Ascending aorta (tissue), 2 donors: ENCODE measurements around the gene NUDT3. TPM values are rescaled to one million over a fixed set of nuclear protein-coding genes. Genes with fewer than 3 reads are reported as not detected.
"Not testable (repeated sequence)": the region's sequence is repeated elsewhere in the genome, so short reads cannot be mapped to it uniquely, and the experiment has no call there.

Source experiments
- DNase-seq, 2 donors: peaks; one replicate each; pipeline ENCODE4 v3.0.0-alpha.2; 2019; ENCODE audit warnings: low spot score in 2 of 2
- H3K27ac ChIP-seq, 2 donors: fragments of 200-600 bp; sonication (generic); one replicate each; pipeline ENCODE4 v1.5.1; 2016 to 2017; ENCODE audit warnings: mild to moderate bottlenecking in 1 of 2
- H3K27me3 ChIP-seq: fragments of 200-600 bp; sonication (generic); one replicate; pipeline ENCODE4 v1.5.1; 2017
- H3K36me3 ChIP-seq, 2 donors: fragments of 200-600 bp; sonication (generic); one replicate each; pipeline ENCODE4 v1.5.1; 2016
- H3K4me1 ChIP-seq, 2 donors: fragments of 200-600 bp; sonication (generic); one replicate each; pipeline ENCODE4 v1.5.1; 2016 to 2017; ENCODE audit warnings: mild to moderate bottlenecking in 1 of 2
- H3K4me3 ChIP-seq, 2 donors: fragments of 200-600 bp; sonication (generic); one replicate each; pipeline ENCODE4 v1.5.1; 2016 to 2017; ENCODE audit warnings: mild to moderate bottlenecking in 1 of 2
- H3K9me3 ChIP-seq, 2 donors: fragments of 200-600 bp; sonication (generic); one replicate each; pipeline ENCODE4 v1.5.1; 2016
- intact Hi-C: fragments of 100-400 bp; cut with DNase I; formaldehyde crosslinking; loops from one replicate; pipeline ENCODE4 v1.15.1; 2023
- total RNA-seq: library from RNA; depleted of rRNA; stranded (reverse); fragments of >200 nt; gene quantifications from one replicate; pipeline ENCODE4 v1.1.0, GENCODE V29; 2016
- TF ChIP-seq, protein P1 (sequence below), 3 experiments: fragments of 200-600 bp in 2 of 3; fragments of 450-650 bp in 1 of 3; sonication (generic) in 2 of 3; IDR thresholded peaks; one replicate each; pipeline ENCODE4 v1.5.1; 2016 to 2019; ENCODE audit warnings: antibody characterized with exemption in 3 of 3, mild to moderate bottlenecking in 1 of 3, moderate library complexity in 1 of 3

Gene NUDT3
- total RNA-seq, 1 donor from 2014 or later, result 18.8 TPM

DNA sequence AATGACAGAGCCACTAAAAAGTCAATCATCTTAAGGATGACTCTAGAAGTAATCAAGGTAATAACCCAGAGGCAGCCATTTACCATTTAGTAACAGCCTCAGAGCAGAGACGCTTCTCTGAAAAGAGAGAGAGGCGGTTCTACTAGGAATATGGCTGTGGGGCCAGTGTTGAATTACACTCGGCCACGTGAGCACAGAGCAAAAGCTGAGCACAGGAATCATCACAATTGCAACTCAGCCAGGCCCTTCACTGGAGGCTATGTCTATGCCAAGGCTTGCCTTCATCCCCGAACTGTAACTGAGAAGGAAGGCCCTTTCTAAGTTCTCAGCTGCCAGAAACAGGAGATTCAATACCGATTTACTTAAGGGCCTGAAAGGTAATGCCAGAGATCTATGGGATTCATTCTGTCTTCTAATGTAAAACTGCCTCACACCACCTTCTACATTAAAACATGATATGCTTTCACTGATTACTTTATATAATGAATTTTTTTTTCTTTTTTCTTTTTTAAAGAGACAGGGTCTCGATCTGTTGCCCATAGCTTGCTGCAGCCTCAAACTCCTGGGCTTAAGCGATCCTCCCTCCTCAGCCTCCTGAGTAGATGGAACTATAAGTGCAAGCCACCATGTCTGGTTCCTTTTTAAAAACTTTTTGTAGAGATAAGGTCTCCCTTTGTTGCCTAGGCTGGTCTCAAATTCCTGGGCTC is 67.6 kb downstream of the NUDT3 start:
- no peaks in the 10 kb centered on the region for H3K9me3 ChIP-seq
- peaks cover 0 to 6% of the 10 kb centered on the region in 2 donors for H3K4me1 ChIP-seq
- no peak overlapping the region for H3K4me3 ChIP-seq
- peak overlapping the region; percentile 37 to 48 for H3K27ac ChIP-seq
- no peaks in the 10 kb centered on the region for H3K36me3 ChIP-seq
- TF ChIP-seq, protein P1, sequence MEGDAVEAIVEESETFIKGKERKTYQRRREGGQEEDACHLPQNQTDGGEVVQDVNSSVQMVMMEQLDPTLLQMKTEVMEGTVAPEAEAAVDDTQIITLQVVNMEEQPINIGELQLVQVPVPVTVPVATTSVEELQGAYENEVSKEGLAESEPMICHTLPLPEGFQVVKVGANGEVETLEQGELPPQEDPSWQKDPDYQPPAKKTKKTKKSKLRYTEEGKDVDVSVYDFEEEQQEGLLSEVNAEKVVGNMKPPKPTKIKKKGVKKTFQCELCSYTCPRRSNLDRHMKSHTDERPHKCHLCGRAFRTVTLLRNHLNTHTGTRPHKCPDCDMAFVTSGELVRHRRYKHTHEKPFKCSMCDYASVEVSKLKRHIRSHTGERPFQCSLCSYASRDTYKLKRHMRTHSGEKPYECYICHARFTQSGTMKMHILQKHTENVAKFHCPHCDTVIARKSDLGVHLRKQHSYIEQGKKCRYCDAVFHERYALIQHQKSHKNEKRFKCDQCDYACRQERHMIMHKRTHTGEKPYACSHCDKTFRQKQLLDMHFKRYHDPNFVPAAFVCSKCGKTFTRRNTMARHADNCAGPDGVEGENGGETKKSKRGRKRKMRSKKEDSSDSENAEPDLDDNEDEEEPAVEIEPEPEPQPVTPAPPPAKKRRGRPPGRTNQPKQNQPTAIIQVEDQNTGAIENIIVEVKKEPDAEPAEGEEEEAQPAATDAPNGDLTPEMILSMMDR (IDR thresholded peaks at IDR 0.05), result no peak
- DNase-seq, result no peak
- intact Hi-C loops, result no loop called here
- no peaks in the 10 kb centered on the region for H3K27me3 ChIP-seq

DNA sequence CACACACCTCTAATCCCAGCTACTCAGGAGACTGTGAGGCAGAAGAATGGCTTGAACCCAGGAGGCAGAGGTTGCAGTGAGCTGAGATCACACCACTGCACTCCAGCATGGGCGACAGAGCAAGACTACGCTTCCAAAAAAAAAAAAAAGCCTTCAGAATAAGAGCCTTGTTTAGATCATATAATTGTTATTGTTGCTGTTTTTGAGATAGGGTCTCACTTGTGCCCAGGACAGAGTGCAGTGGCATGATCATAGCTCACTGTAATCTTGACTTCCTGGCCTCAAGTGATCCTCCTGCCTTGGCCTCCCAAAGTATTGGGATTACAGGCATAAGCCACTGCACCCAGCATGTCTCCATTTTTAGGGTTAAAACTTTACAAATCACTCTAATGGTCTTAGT is 68.2 kb downstream of the NUDT3 start:
- H3K36me3 ChIP-seq, H3K27ac ChIP-seq, H3K9me3 ChIP-seq, H3K27me3 ChIP-seq, H3K4me3 ChIP-seq, H3K4me1 ChIP-seq, DNase-seq, intact Hi-C loops: not testable (repeated sequence)

DNA sequence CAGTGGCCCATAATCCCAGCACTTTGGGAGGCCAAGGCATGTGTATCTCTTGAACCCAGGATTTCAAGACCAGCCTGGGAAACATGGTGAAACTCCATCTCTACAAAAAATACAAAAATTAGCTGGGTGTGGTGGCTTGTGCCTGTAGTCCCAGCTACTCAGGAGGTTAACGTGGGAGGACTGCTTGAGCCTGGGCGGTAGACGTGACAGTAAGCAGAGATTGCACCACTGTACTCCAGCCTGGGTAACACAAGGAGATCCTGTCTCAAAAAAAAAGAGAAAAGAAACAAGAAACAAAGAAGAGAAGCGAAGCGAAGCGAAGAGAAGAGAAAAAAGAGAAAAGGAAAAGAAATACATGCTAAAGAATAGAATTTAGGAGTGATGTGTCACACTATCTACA is 69.2 kb downstream of the NUDT3 start:
- Histone ChIP-seq H3K4me3 (no peak overlapping the region), H3K27me3 (no peaks in the 10 kb centered on the region), H3K36me3 (no peaks in the 10 kb centered on the region), H3K9me3 (no peaks in the 10 kb centered on the region), H3K4me1 (peaks cover 0 to 11% of the 10 kb centered on the region in 2 donors), H3K27ac (no peak overlapping the region)
- TF ChIP-seq, protein P1 (IDR thresholded peaks at IDR 0.05), result no peak
- intact Hi-C loops, result no loop called here
- no peak for DNase-seq

DNA sequence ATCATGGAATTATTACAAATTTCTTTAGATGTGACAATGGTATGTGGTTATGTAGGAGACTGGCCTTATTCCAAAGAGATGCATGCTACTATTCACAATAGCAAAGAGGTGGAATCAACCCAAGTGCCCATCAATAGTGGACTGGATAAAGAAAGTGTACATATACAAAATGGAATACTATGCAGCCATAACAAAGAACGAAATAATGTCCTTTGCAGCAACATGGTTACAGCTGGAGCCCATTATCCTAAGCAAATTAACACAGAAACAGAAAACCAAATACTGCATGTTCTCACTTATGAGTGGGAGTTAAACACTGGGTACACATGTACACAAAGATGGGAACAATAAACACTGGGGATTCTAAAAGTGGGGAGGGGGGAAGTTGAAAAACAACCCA is 69.7 kb downstream of the NUDT3 start:
- H3K36me3 ChIP-seq, result no peaks in the 10 kb centered on the region
- H3K27me3 ChIP-seq, result no peaks in the 10 kb centered on the region
- intact Hi-C loops, result no loop called here
- H3K4me1 ChIP-seq, result peaks cover 0 to 14% of the 10 kb centered on the region in 2 donors
- TF ChIP-seq, protein P1 (IDR thresholded peaks at IDR 0.05), result no peak
- no peak for DNase-seq
- no peak overlapping the region for H3K4me3 ChIP-seq
- H3K9me3 ChIP-seq, result no peaks in the 10 kb centered on the region
- H3K27ac ChIP-seq, result no peak overlapping the region

DNA sequence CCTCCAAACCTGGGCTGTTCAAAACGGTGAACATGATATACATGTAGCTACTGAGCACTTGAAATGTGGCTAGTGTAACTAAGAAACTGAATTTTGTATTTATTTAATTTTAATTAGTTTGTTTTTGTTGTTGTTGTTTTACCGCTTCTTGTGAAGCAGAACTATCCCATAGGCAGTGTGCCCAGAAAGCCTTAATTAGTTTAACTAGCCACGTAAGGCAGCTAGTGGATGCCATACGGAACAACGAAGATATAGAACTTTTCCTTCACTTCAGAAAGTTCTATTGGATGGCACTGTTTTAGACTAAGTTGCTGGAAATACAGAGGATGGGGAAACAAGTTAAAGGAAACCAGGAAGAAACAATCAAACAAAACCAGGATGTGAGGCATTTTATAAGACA is 70.6 kb downstream of the NUDT3 start:
- TF ChIP-seq, protein P1 (IDR thresholded peaks at IDR 0.05), result no peak
- Histone ChIP-seq H3K4me1 (peaks cover 0 to 24% of the 10 kb centered on the region in 2 donors), H3K4me3 (no peak overlapping the region), H3K27me3 (no peaks in the 10 kb centered on the region), H3K36me3 (no peaks in the 10 kb centered on the region), H3K9me3 (no peaks in the 10 kb centered on the region), H3K27ac (no peak overlapping the region)
- intact Hi-C loops, result no loop called here
- no peak for DNase-seq

DNA sequence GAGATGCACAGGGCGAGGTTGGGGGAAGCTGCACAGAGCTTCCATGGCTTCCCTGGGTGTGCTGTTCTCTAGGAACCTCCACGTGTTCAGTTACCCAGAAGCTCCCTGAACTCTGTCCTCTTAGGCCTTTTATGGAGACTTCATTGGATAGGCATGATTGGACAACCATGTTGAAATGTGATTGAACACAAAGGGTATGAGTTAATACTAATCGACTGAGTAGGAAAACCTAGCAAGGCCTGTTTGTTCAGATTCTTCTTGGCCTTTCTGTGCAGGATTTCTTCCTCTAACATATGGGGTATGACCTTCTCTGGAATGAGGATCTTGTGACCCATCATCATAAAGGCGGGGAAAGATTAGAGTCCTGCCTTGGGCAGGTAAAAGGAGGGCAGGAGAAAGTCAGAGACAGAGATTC is 73.0 kb downstream of the NUDT3 start:
- Histone ChIP-seq H3K27ac (peak overlapping the region; percentile 62 to 70), H3K9me3 (no peaks in the 10 kb centered on the region), H3K4me3 (no peak overlapping the region), H3K4me1 (peaks cover 0 to 21% of the 10 kb centered on the region in 2 donors), H3K36me3 (no peaks in the 10 kb centered on the region), H3K27me3 (no peaks in the 10 kb centered on the region)
- TF ChIP-seq, protein P1 (IDR thresholded peaks at IDR 0.05), result no peak
- intact Hi-C loops, result no loop called here
- DNase-seq, result no peak
